Liver (tissue), 9 donors: Measurements from ENCODE around the gene ZSCAN31. TPM values are rescaled to one million over a fixed set of nuclear protein-coding genes. Genes with fewer than 3 reads are reported as not detected.
"Not testable (repeated sequence)": the region's sequence is repeated elsewhere in the genome, so short reads cannot be mapped to it uniquely, and the experiment has no call there.

Source experiments
- DNase-seq: peaks from one replicate; pipeline ENCODE4 v3.0.0-alpha.2; 2017; ENCODE audit warnings: low spot score
- H3K27ac ChIP-seq, 2 donors: one replicate each; pipeline ENCODE4 v1.7.0; 2013; ENCODE audit warnings: inconsistent platforms in 2 of 2, low read length in 2 of 2, control low read depth in 1 of 2, low read depth in 1 of 2, mild to moderate bottlenecking in 1 of 2
- H3K27me3 ChIP-seq, 4 donors: one replicate each; pipeline versions ENCODE4 v1.6.1 to v1.7.0; 2013; ENCODE audit warnings: low read length in 3 of 4, inconsistent platforms in 1 of 4, mild to moderate bottlenecking in 1 of 4, moderate library complexity in 1 of 4; ENCODE audit not compliant: control insufficient read depth in 4 of 4, insufficient read depth in 4 of 4
- H3K36me3 ChIP-seq, 4 donors: one replicate each; pipeline versions ENCODE4 v1.6.1 to v1.7.0; 2013; ENCODE audit warnings: low read length in 3 of 4, mild to moderate bottlenecking in 3 of 4, low read depth in 1 of 4, moderate library complexity in 1 of 4; ENCODE audit not compliant: control insufficient read depth in 4 of 4, insufficient read depth in 3 of 4
- H3K4me1 ChIP-seq, 4 donors: one replicate each; pipeline versions ENCODE4 v1.6.1 to v1.7.0; 2013; ENCODE audit warnings: low read length in 3 of 4, mild to moderate bottlenecking in 3 of 4, moderate library complexity in 1 of 4; ENCODE audit not compliant: control insufficient read depth in 4 of 4, insufficient read depth in 4 of 4
- H3K4me3 ChIP-seq, 3 donors: one replicate each; pipeline versions ENCODE4 v1.6.1 to v1.7.0; 2013; ENCODE audit warnings: low read length in 3 of 3, control low read depth in 1 of 3, low read depth in 1 of 3, mild to moderate bottlenecking in 1 of 3
- H3K9ac ChIP-seq, 2 donors: one replicate each; pipeline ENCODE4 v1.7.0; 2013; ENCODE audit warnings: low read length in 2 of 2, mild to moderate bottlenecking in 2 of 2, moderate library complexity in 2 of 2, control low read depth in 1 of 2, low read depth in 1 of 2
- H3K9me3 ChIP-seq, 4 donors: one replicate each; pipeline versions ENCODE4 v1.6.1 to v1.7.0; 2013; ENCODE audit warnings: low read length in 3 of 4; ENCODE audit not compliant: control insufficient read depth in 4 of 4
- ATF3 ChIP-seq: IDR thresholded peaks from 2 replicates; pipeline ENCODE4 v1.6.1; 2016; ENCODE audit warnings: antibody characterized with exemption
- CTCF ChIP-seq: fragments of 150-350 bp; IDR thresholded peaks from 2 replicates; pipeline ENCODE4 v1.5.1; 2017; ENCODE audit warnings: improper control_type of control experiment, low read depth, low read length; ENCODE audit not compliant: missing input control
- EGR1 ChIP-seq, 2 donors: IDR thresholded peaks; 2 replicates each; pipeline ENCODE4 v1.6.1; 2016 to 2018; ENCODE audit warnings: antibody characterized with exemption in 2 of 2, low read depth in 2 of 2
- FOXA1 ChIP-seq: IDR thresholded peaks from 2 replicates; pipeline ENCODE4 v1.6.1; 2016; ENCODE audit warnings: antibody characterized with exemption
- FOXA2 ChIP-seq: IDR thresholded peaks from 2 replicates; pipeline ENCODE4 v1.6.1; 2016; ENCODE audit warnings: antibody characterized with exemption
- GABPA ChIP-seq, 2 donors: IDR thresholded peaks in 1 of 2; conservative IDR thresholded peaks in 1 of 2; 2 replicates each; pipeline ENCODE4 v1.6.1; 2016; ENCODE audit warnings: antibody characterized with exemption in 2 of 2, mild to moderate bottlenecking in 1 of 2, moderate library complexity in 1 of 2
- HNF4A ChIP-seq, 2 donors: conservative IDR thresholded peaks; 2 replicates each; pipeline ENCODE4 v1.6.1; 2016; ENCODE audit warnings: antibody characterized with exemption in 2 of 2, mild to moderate bottlenecking in 2 of 2
- HNF4G ChIP-seq: IDR thresholded peaks from 2 replicates; pipeline ENCODE4 v1.6.1; 2016; ENCODE audit warnings: antibody characterized with exemption
- JUND ChIP-seq, 2 donors: IDR thresholded peaks; 2 replicates each; pipeline ENCODE4 v1.6.1; 2016; ENCODE audit warnings: antibody characterized with exemption in 2 of 2
- MAX ChIP-seq: IDR thresholded peaks from 2 replicates; pipeline ENCODE4 v1.6.1; 2016; ENCODE audit warnings: antibody characterized with exemption
- NR2F2 ChIP-seq: IDR thresholded peaks from 2 replicates; pipeline ENCODE4 v1.6.1; 2016; ENCODE audit warnings: antibody characterized with exemption
- RAD21 ChIP-seq, 2 donors: IDR thresholded peaks; 2 replicates each; pipeline ENCODE4 v1.6.1; 2016; ENCODE audit warnings: antibody characterized with exemption in 2 of 2, mild to moderate bottlenecking in 2 of 2
- REST ChIP-seq: IDR thresholded peaks from 2 replicates; pipeline ENCODE4 v1.6.1; 2016; ENCODE audit warnings: antibody characterized with exemption, mild to moderate bottlenecking
- RXRA ChIP-seq, 2 donors: IDR thresholded peaks; 2 replicates each; pipeline ENCODE4 v1.6.1; 2017 to 2018; ENCODE audit warnings: antibody characterized with exemption in 2 of 2, mild to moderate bottlenecking in 1 of 2
- SP1 ChIP-seq: IDR thresholded peaks from 2 replicates; pipeline ENCODE4 v1.6.1; 2018; ENCODE audit warnings: antibody characterized with exemption, mild to moderate bottlenecking
- TAF1 ChIP-seq: conservative IDR thresholded peaks from 2 replicates; pipeline ENCODE4 v1.6.1; 2016; ENCODE audit warnings: antibody characterized with exemption, mild to moderate bottlenecking
- YY1 ChIP-seq: IDR thresholded peaks from 2 replicates; pipeline ENCODE4 v1.6.1; 2016; ENCODE audit warnings: antibody characterized with exemption, mild to moderate bottlenecking
- ZBTB33 ChIP-seq: IDR thresholded peaks from 2 replicates; pipeline ENCODE4 v1.6.1; 2016; ENCODE audit warnings: antibody characterized with exemption
- WGBS: extraction: QIAGEN DNeasy Blood & Tissue Kit; methylation state at CpG from one replicate; pipeline ENCODE4 v1.1.7; 2013; 5-methylcytosine and 5-hydroxymethylcytosine counted together
- polyA plus RNA-seq, 2 donors: library from polyadenylated mRNA; stranded (reverse) in 1 of 2; unstranded in 1 of 2; fragments of 200-250 nt in 1 of 2; fragments of >200 nt in 1 of 2; fragmentation: Nextera tagmentation in 1 of 2; extraction: Ambion mirVana in 1 of 2; gene quantifications; one replicate each; pipeline versions ENCODE4 v1.2.1 to v1.2.3, GENCODE V29; 2013 to 2015
- total RNA-seq, 2 donors: library from RNA; depleted of rRNA; stranded (reverse); fragments of >200 nt; gene quantifications; one replicate each; pipeline ENCODE4 v1.2.3, GENCODE V29; 2014
- donor health status: healthy.
- donor health status: healthy.
- donor health status: healthy.
- donor health status: healthy.
- donor health status: healthy.

ZSCAN31 gene
- total and polyA plus RNA-seq, 4 donors: 3.3 to 10.2 (median 3.7) TPM

DNA sequence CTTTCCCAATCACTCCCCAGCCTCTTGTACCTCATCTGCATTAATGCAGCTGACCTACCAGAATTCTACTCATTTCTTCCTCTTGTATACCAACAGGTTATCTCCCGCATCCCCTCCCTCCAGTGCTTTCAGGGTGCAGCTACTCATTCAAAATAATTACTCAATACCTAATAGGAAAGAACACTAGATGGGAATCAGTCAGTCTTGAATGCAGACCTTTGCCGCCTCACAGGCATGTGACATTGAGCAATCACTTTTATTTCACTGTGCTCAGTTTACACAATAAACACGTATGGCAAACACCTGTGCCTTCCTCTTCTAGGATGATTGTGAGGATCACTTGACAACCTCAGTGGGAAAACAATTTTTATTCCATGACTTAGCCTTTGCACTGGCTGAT lies 13.3 kb downstream of the ZSCAN31 start (continued):
- no peak for TF ChIP-seq TAF1
- TF ChIP-seq NR2F2: no peak
- no peak for TF ChIP-seq ZBTB33

- not testable (repeated sequence) for H3K9ac ChIP-seq, H3K27ac ChIP-seq, H3K27me3 ChIP-seq, DNase-seq, H3K4me3 ChIP-seq, H3K9me3 ChIP-seq, H3K4me1 ChIP-seq, H3K36me3 ChIP-seq
- 97% methylated on average over 8 of the region's 8 CpGs for WGBS
These were observed 18.1 kb downstream of the ZSCAN31 start for GRCh38 chr6:28317866-28318265.

GRCh38 chr6:28315628-28316027 lies 20.3 kb downstream of the ZSCAN31 start:
- Histone ChIP-seq H3K9me3 (peaks cover 0 to 6% (median 4%) of the 10 kb centered on the region in 4 donors), H3K36me3 (no peaks in the 10 kb centered on the region), H3K9ac (no peak overlapping the region), H3K27ac (no peak overlapping the region), H3K27me3 (no peaks in the 10 kb centered on the region), H3K4me3 (no peak overlapping the region), H3K4me1 (no peaks in the 10 kb centered on the region)
- 83% methylated on average over 3 of the region's 3 CpGs for WGBS
- no peak for DNase-seq
- TF ChIP-seq HNF4G: no peak
- TF ChIP-seq NR2F2: no peak
- TF ChIP-seq JUND (IDR thresholded peaks at IDR 0.05): no peak
- no peak for TF ChIP-seq RXRA (IDR thresholded peaks at IDR 0.05)
- TF ChIP-seq RAD21 (IDR thresholded peaks at IDR 0.05): no peak
- no peak for TF ChIP-seq YY1
- TF ChIP-seq HNF4A (conservative IDR thresholded peaks at IDR 0.05): no peak
- TF ChIP-seq SP1: no peak
- no peak for TF ChIP-seq FOXA2
- no peak for TF ChIP-seq ZBTB33
- no peak for TF ChIP-seq FOXA1
- no peak for TF ChIP-seq CTCF
- no peak for TF ChIP-seq TAF1
- TF ChIP-seq EGR1 (IDR thresholded peaks at IDR 0.05; ENCODE audit: low read depth in 2 of 2): no peak
- no peak for TF ChIP-seq GABPA (IDR thresholded peaks at IDR 0.05 in 1 of 2, conservative IDR thresholded peaks at IDR 0.05 in 1 of 2)
- no peak for TF ChIP-seq REST
- TF ChIP-seq MAX: no peak
- no peak for TF ChIP-seq ATF3
